ENCODE results near the gene XK.

XK gene

GRCh38 chrX:37711991-37712390, 26.4 kb downstream of the XK start:
- TF ChIP-seq TEAD4 (IDR thresholded peaks at IDR 0.05) (no peak), MAX (IDR thresholded peaks at IDR 0.05) (no peak), EGR1 (IDR thresholded peaks at IDR 0.05) (no peak), CEBPB (IDR thresholded peaks at IDR 0.05) (no peak), TAF1 (IDR thresholded peaks at IDR 0.05; ENCODE audit: low read depth) (no peak), USF1 (IDR thresholded peaks at IDR 0.05) (no peak)

GRCh38 chrX:37712458-37712857, 26.9 kb downstream of the XK start:
- TF ChIP-seq EP300 (IDR thresholded peaks at IDR 0.05; ENCODE audit: borderline replicate concordance), result no peak
- TF ChIP-seq EGR1 (IDR thresholded peaks at IDR 0.05), result no peak
- no peak for TF ChIP-seq TAF1 (IDR thresholded peaks at IDR 0.05; ENCODE audit: low read depth)
- TF ChIP-seq MAX (IDR thresholded peaks at IDR 0.05), result no peak
- TF ChIP-seq FOXM1 (IDR thresholded peaks at IDR 0.05; ENCODE audit: borderline replicate concordance, low read depth), result no peak

- TF ChIP-seq TEAD4 (IDR thresholded peaks at IDR 0.05), result no peak
- TF ChIP-seq CREB1 (IDR thresholded peaks at IDR 0.05; ENCODE audit: low read depth), result no peak
- no peak for TF ChIP-seq RAD21 (IDR thresholded peaks at IDR 0.05; ENCODE audit: low read depth)
- TF ChIP-seq CEBPB (IDR thresholded peaks at IDR 0.05), result no peak
- TF ChIP-seq FOXM1 (IDR thresholded peaks at IDR 0.05; ENCODE audit: borderline replicate concordance, low read depth), result no peak
These were observed 28.9 kb downstream of the XK start for GRCh38 chrX:37714479-37714878.

GRCh38 chrX:37716602-37717001, 31.0 kb downstream of the XK start:
- TF ChIP-seq TCF12 (IDR thresholded peaks at IDR 0.05; ENCODE audit: low read depth), result no peak
- no peak for TF ChIP-seq FOXM1 (IDR thresholded peaks at IDR 0.05; ENCODE audit: borderline replicate concordance, low read depth)

- no peak for TF ChIP-seq CEBPB (IDR thresholded peaks at IDR 0.05)
- TF ChIP-seq EGR1 (IDR thresholded peaks at IDR 0.05), result no peak
These were observed 32.1 kb downstream of the XK start for GRCh38 chrX:37717708-37718107.

- no peak for TF ChIP-seq EGR1 (IDR thresholded peaks at IDR 0.05)
- no peak for TF ChIP-seq ZBTB7A (IDR thresholded peaks at IDR 0.05; ENCODE audit: low read depth)
- no peak for TF ChIP-seq FOXM1 (IDR thresholded peaks at IDR 0.05; ENCODE audit: borderline replicate concordance, low read depth)
- TF ChIP-seq CREB1 (IDR thresholded peaks at IDR 0.05; ENCODE audit: low read depth), result no peak
- no peak for TF ChIP-seq TAF1 (IDR thresholded peaks at IDR 0.05; ENCODE audit: low read depth)
- no peak for TF ChIP-seq RAD21 (IDR thresholded peaks at IDR 0.05; ENCODE audit: low read depth)
- TF ChIP-seq REST (IDR thresholded peaks at IDR 0.05; ENCODE audit: low read depth), result no peak
- TF ChIP-seq CEBPB (IDR thresholded peaks at IDR 0.05), result no peak
- no peak for TF ChIP-seq TCF12 (IDR thresholded peaks at IDR 0.05; ENCODE audit: low read depth)
These were observed 37.0 kb downstream of the XK start for GRCh38 chrX:37722595-37722994.

GRCh38 chrX:37726346-37726745, 40.8 kb downstream of the XK start:
- no peak for TF ChIP-seq YY1 (IDR thresholded peaks at IDR 0.05; ENCODE audit: low read depth)
- TF ChIP-seq TCF12 (IDR thresholded peaks at IDR 0.05; ENCODE audit: low read depth), result no peak

- no peak for TF ChIP-seq YY1 (IDR thresholded peaks at IDR 0.05; ENCODE audit: low read depth)
- peak; percentile 73 for TF ChIP-seq RAD21 (IDR thresholded peaks at IDR 0.05; ENCODE audit: low read depth)
These were observed 59.8 kb downstream of the XK start for GRCh38 chrX:37745354-37745753.

- no peak for TF ChIP-seq ZBTB7A (IDR thresholded peaks at IDR 0.05; ENCODE audit: low read depth)
- no peak for TF ChIP-seq EP300 (IDR thresholded peaks at IDR 0.05; ENCODE audit: borderline replicate concordance)
- TF ChIP-seq USF1 (IDR thresholded peaks at IDR 0.05), result no peak
- TF ChIP-seq CEBPB (IDR thresholded peaks at IDR 0.05), result no peak
- no peak for TF ChIP-seq YY1 (IDR thresholded peaks at IDR 0.05; ENCODE audit: low read depth)
- no peak for TF ChIP-seq TCF12 (IDR thresholded peaks at IDR 0.05; ENCODE audit: low read depth)
- TF ChIP-seq MAX (IDR thresholded peaks at IDR 0.05), result no peak
- TF ChIP-seq RAD21 (IDR thresholded peaks at IDR 0.05; ENCODE audit: low read depth), result no peak
- no peak for TF ChIP-seq FOXM1 (IDR thresholded peaks at IDR 0.05; ENCODE audit: borderline replicate concordance, low read depth)
- TF ChIP-seq NFIC (IDR thresholded peaks at IDR 0.05), result no peak
- no peak for TF ChIP-seq TEAD4 (IDR thresholded peaks at IDR 0.05)
- no peak for TF ChIP-seq EGR1 (IDR thresholded peaks at IDR 0.05)
- TF ChIP-seq CREB1 (IDR thresholded peaks at IDR 0.05; ENCODE audit: low read depth), result no peak
- TF ChIP-seq REST (IDR thresholded peaks at IDR 0.05; ENCODE audit: low read depth), result no peak
These were observed 60.2 kb downstream of the XK start for GRCh38 chrX:37745835-37746217.

All from Ishikawa (cell line).